Measurements from ENCODE around the gene MAP2K7. TPM values are rescaled to one million over a fixed set of nuclear protein-coding genes. Genes with fewer than 3 reads are reported as not detected.

The MAP2K7 gene
- total and polyA plus RNA-seq, 5 donors = 23.2 to 32.6 (median 28.4) TPM

DNA sequence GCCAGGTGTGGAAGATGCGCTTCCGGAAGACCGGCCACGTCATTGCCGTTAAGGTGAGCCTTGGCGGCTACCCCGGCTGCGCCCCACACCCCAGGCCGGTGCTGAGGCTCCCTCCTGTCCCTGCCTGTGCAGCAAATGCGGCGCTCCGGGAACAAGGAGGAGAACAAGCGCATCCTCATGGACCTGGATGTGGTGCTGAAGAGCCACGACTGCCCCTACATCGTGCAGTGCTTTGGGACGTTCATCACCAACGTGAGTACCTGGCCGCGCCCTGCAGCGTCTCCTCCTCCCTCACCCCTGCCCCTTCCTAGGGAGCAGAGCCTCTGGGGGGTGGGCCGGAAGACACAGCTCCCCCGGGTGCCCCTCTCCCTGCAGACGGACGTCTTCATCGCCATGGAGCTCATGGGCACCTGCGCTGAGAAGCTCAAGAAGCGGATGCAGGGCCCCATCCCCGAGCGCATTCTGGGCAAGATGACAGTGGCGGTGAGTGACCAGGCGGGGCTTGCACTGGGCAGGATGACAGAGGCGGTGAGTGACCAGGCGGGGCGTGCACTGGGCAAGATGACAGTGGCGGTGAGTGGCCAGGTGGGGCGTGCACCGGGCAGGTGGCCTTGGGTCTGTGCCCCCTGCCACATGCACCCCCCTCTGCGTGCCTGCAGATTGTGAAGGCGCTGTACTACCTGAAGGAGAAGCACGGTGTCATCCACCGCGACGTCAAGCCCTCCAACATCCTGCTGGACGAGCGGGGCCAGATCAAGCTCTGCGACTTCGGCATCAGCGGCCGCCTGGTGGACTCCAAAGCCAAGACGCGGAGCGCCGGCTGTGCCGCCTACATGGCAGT lies 6.9 kb downstream of the MAP2K7 start:
- ATAC-seq = no peak
- no peak overlapping the region for H3K27ac ChIP-seq (ENCODE audit: low read length)
- no peaks in the 10 kb centered on the region for H3K4me1 ChIP-seq (ENCODE audit: control insufficient read depth, insufficient read depth, low read length)
- no peak overlapping the region for H3K4me3 ChIP-seq (ENCODE audit: low read length)
- no peaks in the 10 kb centered on the region for H3K9me3 ChIP-seq (ENCODE audit: control insufficient read depth, low read length)
- 93% methylated on average over 54 of the region's 54 CpGs for WGBS
- intact Hi-C loops (cut with DNase I) = no loop called here
- peak; percentile 11 to 65 (median 45) for DNase-seq
- H3K27me3 ChIP-seq (ENCODE audit: control insufficient read depth, insufficient read depth) = no peaks in the 10 kb centered on the region

DNA sequence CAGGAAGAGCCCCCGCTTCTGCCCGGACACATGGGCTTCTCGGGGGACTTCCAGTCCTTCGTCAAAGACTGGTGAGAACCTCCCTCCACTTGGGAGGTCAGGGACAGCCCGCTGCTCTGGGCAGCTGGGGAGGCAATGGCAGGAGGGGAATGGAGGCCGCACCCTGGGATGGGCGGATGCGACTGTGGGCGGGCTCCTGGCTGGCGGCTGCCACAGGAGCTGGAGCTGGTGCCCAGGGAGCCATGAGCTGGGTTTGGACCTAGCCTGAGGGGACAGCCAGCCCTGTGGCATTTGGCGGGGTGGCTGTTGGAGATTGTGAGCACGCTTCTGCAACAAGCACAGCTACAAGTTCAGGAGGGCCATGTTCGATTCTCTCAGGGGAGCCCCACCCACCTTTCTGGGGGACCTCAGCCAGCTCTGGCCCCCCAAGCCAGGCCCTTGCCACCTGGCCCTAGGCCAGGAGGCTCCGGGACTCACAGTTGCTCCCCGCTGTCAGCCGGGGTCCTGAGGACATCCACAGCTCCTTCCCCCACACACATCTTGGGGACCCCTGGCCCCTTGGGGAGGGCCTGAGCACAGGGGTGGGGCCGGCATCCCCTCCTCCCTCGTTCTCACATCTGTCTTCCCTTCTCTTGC lies 7.9 kb downstream of the MAP2K7 start:
- intact Hi-C loops (cut with DNase I) = no loop called here
- no peak overlapping the region for H3K27ac ChIP-seq (ENCODE audit: low read length)
- 90% methylated on average over 18 of the region's 18 CpGs for whole genome bisulfite sequencing
- no peaks in the 10 kb centered on the region for H3K4me1 ChIP-seq (ENCODE audit: control insufficient read depth, insufficient read depth, low read length)
- no peak overlapping the region for H3K4me3 ChIP-seq (ENCODE audit: low read length)
- H3K9me3 ChIP-seq (ENCODE audit: control insufficient read depth, low read length) = no peaks in the 10 kb centered on the region
- DNase-seq (peak; percentile 8 to 55 (median 55)), ATAC-seq (no peak)
- H3K27me3 ChIP-seq (ENCODE audit: control insufficient read depth, insufficient read depth) = no peaks in the 10 kb centered on the region

DNA sequence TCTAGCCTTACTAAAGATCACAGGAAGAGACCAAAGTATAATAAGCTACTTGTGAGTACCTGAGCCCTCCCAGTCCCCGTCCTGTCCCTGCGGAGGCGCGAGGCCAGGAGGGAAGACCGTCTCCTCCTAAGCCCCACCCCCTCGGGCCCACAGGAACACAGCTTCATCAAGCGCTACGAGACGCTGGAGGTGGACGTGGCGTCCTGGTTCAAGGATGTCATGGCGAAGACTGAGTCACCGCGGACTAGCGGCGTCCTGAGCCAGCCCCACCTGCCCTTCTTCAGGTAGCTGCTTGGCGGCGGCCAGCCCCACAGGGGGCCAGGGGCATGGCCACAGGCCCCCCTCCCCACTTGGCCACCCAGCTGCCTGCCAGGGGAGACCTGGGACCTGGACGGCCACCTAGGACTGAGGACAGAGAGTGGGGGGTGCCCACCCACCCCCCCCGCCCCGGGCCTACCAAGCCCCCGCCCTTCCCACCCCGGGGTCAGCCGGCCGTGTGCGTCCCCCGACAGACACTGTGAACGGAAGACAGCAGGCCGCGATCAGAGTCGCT lies 8.5 kb downstream of the MAP2K7 start:
- intact Hi-C loops (cut with DNase I) = no loop called here
- ATAC-seq (no peak), DNase-seq (peak; percentile 13 to 54 (median 48))
- H3K27me3 ChIP-seq (ENCODE audit: control insufficient read depth, insufficient read depth) = no peaks in the 10 kb centered on the region
- H3K9me3 ChIP-seq (ENCODE audit: control insufficient read depth, low read length) = no peaks in the 10 kb centered on the region
- H3K4me3 ChIP-seq (ENCODE audit: low read length) = no peak overlapping the region
- WGBS = 90% methylated on average over 31 of the region's 31 CpGs
- no peak overlapping the region for H3K27ac ChIP-seq (ENCODE audit: low read length)
- no peaks in the 10 kb centered on the region for H3K4me1 ChIP-seq (ENCODE audit: control insufficient read depth, insufficient read depth, low read length)

DNA sequence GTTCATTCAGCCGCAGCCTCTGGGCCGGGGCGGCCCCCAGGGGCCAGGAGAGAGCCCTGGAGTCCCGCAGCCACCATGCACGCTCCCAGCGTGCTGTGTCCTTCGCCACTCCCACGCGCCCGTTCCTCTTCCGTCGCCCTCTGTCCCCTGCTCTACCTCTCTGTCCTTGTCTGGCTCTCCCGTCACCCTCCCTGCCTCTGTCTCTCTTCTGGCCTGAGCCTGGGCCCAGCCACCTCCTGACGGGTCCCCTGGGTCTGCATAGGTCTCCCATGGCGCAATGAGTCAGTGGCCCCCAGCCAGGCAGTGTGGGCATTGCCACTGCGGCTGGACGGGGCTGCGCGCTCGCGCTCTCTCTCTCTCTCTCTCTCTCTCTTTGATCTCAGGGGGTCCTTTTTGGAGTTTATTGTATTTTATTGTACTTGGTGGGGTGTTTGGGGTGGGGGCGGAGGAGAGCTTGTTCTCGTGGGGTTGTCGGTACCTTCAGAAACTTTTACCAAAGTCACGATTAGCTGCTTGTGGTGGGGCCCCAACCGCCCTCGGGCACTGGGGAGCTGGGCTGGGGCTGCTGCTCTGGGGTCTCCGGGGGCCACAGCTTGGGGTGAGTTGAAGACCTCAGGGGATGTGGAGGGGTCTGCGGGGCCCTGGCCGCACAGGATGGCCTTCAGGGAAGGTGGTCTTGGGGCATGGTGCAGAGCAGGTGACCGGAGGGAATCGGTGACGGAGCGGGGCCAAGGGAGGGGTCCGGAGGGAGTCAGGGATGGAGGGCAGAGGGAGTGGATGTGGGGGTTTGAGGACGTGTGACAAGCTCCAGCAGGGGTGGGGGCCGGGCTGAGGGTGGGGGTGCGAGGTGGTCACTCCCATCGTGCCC lies 9.3 kb downstream of the MAP2K7 start:
- ATAC-seq (no peak), DNase-seq (peak in 2 of 3 donors; percentile 15 to 61)
- H3K4me1 ChIP-seq (ENCODE audit: control insufficient read depth, insufficient read depth, low read length) = no peaks in the 10 kb centered on the region
- H3K27ac ChIP-seq (ENCODE audit: low read length) = no peak overlapping the region
- H3K9me3 ChIP-seq (ENCODE audit: control insufficient read depth, low read length) = no peaks in the 10 kb centered on the region
- intact Hi-C loops (cut with DNase I) = no loop called here
- no peak overlapping the region for H3K4me3 ChIP-seq (ENCODE audit: low read length)
- WGBS = 95% methylated on average over 39 of the region's 39 CpGs
- H3K27me3 ChIP-seq (ENCODE audit: control insufficient read depth, insufficient read depth) = no peaks in the 10 kb centered on the region

DNA sequence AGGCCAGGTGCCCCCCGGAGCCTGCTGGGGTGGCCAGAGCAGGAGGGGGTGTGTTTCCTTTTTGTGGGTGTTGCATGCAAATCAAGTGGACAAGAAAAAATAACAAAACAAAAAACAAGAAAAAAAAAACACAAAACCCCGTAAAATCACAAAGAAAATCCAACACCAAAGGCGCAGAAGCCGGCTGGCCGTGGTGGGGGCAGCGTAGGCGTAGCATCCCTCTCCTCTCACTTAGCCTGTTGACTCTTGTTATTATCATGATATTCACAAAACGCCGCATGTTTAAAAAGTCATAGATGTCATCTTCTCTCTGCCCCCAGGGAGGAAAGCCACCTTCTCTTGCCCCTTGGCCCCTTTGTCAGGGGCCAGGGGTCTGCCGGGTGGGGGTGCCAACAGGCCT lies 10.0 kb downstream of the MAP2K7 start:
- H3K27me3 ChIP-seq (ENCODE audit: control insufficient read depth, insufficient read depth) = no peaks in the 10 kb centered on the region
- H3K9me3 ChIP-seq (ENCODE audit: control insufficient read depth, low read length) = no peaks in the 10 kb centered on the region
- ATAC-seq (no peak), DNase-seq (peak in 1 of 3 donors; percentile 54)
- H3K4me3 ChIP-seq (ENCODE audit: low read length) = no peak overlapping the region
- no peak overlapping the region for H3K27ac ChIP-seq (ENCODE audit: low read length)
- 83% methylated on average over 10 of the region's 10 CpGs for WGBS
- H3K4me1 ChIP-seq (ENCODE audit: control insufficient read depth, insufficient read depth, low read length) = no peaks in the 10 kb centered on the region
- intact Hi-C loops (cut with DNase I) = no loop called here

DNA sequence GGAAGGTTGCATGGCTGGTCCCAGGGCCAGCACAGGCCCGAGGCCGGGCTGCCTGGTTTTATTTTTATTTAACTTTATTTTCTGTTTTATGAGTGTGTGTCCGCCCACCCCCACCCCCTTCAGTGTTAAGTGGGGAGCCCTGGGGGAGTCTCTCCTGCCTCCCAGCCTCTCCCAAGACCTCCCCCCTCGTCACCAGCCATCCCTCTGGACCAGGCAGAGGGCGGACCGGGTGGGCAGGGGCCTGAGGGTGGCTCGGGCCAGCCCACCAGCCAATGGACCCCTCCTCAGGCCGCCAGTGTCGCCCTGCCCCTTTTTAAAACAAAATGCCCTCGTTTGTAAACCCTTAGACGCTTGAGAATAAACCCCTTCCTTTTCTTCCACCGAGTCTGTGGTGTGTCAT lies 10.4 kb downstream of the MAP2K7 start:
- ATAC-seq (no peak), DNase-seq (peak in 2 of 3 donors; percentile 14 to 54)
- Histone ChIP-seq H3K4me3 (ENCODE audit: low read length) (no peak overlapping the region), H3K4me1 (ENCODE audit: control insufficient read depth, insufficient read depth, low read length) (no peaks in the 10 kb centered on the region), H3K27me3 (ENCODE audit: control insufficient read depth, insufficient read depth) (no peaks in the 10 kb centered on the region), H3K9me3 (ENCODE audit: control insufficient read depth, low read length) (no peaks in the 10 kb centered on the region), H3K27ac (ENCODE audit: low read length) (no peak overlapping the region)
- WGBS = 60% methylated on average over 12 of the region's 12 CpGs
- intact Hi-C loops (cut with DNase I) = no loop called here

DNA sequence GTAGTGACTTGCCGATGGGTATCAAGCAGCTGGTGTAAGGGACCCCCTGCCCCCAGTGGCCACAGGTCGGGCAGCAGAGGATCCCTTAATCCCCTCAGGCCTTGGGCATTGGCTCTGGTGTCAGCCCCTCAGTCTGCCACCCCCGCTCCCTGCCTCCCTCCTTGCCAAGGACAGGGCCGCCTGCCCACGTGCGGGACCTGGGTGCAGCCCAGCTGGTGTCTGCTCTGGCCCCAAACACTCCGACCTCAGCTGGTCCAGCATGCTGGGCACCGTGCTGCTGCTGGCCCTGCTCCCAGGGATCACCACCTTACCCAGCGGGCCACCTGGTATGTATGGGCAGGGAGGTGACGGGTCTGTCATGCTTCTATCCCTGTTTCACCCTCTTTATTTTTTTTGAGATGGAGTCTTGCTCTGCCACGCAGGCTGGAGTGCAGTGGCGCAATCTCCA lies 10.9 kb downstream of the MAP2K7 start, which contains the start of gene TGFBR3L:
Gene TGFBR3L (plus strand): TSS at position 233 of the 448 bp plus-strand sequence.
- Histone ChIP-seq H3K9me3 (ENCODE audit: control insufficient read depth, low read length) (no peaks in the 10 kb centered on the region), H3K27me3 (ENCODE audit: control insufficient read depth, insufficient read depth) (no peaks in the 10 kb centered on the region), H3K4me1 (ENCODE audit: control insufficient read depth, insufficient read depth, low read length) (no peaks in the 10 kb centered on the region), H3K4me3 (ENCODE audit: low read length) (no peak within 1 kb of the TSS), H3K27ac (ENCODE audit: low read length) (no peak within 1 kb of the TSS)
- WGBS = 64% methylated on average over 12 of the region's 12 CpGs
- intact Hi-C loops (cut with DNase I) = no loop called here
- DNase-seq (peak; percentile 13 to 64 (median 61)), ATAC-seq (no peak)

DNA sequence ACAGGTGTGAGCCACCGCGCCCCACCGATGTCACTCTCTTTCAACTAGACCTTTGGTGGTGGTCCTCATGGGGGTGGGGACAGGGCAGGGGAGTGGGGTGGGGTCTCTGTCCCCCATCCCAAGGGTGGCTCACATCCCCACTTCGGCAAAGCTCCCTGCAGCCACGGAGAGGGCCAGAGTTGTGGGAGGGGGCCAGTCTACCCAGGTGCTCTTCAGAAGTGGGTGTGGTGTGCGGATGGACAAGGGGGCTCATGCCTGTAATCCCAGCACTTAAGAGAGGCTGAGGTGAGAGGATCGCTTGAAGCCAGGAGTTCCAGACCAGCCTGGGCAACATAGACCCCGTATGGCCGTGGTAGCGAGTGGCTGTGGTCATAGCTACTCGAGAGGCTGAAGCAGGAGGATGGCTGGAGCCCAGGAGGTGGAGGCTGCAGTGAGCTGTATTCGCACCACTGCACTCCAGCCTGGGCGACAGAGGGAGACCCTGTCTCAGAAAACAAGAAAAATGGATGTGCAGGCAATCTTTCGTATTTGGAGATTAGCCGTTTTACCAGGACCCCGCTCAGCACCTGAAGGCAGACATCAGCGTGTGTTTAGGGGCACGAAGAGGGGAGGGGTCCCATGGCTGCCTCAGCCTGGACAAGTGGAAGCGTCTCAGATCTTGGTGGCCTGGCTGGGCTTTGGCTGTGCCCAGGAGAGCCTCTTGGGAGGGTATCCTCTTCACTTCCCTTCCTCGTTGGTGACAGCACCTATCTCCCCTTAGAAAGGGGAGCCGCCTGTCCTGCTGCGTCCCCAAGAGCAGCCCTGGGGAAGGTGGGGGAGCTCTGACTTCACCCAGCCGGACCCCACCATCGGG lies 11.8 kb downstream of the MAP2K7 start:
- Histone ChIP-seq H3K4me1 (ENCODE audit: control insufficient read depth, insufficient read depth, low read length) (no peaks in the 10 kb centered on the region), H3K27me3 (ENCODE audit: control insufficient read depth, insufficient read depth) (no peaks in the 10 kb centered on the region), H3K4me3 (ENCODE audit: low read length) (no peak overlapping the region), H3K9me3 (ENCODE audit: control insufficient read depth, low read length) (no peaks in the 10 kb centered on the region), H3K27ac (ENCODE audit: low read length) (no peak overlapping the region)
- WGBS = 48% methylated on average over 24 of the region's 24 CpGs
- peak in 2 of 3 donors; percentile 6 to 35 for DNase-seq
- intact Hi-C loops (cut with DNase I) = no loop called here
- ATAC-seq = no peak

DNA sequence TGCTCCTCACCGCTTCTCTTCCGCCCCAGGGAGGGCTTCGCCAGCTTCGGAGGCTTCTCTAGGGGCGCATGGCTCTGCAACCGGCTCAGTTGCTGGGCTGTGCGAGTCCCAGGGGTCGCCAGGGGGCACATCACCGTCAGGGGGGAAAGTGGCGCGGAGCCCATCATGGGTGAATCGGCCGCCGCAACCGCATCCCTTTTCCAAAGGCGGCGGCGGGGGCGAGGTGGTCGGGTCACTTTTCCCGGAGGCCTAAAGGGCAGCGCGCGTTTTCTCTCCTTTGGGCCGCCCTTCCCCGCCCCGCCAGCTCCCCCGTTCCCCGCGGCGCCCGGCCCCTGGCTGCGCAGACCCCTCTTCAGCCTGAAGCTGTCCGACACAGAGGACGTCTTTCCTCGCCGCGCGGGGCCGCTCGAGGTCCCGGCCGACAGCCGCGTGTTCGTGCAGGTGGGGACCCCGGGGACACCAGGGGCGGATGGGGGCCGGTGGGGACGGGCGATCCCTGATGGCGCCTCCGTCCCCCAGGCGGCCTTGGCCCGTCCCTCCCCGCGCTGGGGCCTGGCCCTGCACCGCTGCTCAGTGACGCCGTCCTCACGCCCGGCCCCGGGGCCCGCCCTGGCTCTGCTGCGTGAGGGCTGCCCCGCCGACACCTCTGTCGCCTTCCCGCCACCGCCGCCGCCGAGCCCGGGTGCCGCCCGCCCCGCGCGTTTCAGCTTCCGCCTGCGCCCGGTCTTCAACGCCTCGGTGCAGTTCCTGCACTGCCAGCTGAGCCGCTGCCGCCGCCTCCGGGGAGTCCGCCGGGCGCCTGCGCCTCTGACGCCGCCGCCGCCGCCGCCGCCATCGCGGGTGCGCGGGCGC lies 12.7 kb downstream of the MAP2K7 start:
- Histone ChIP-seq H3K4me3 (ENCODE audit: low read length) (peak overlapping the region; percentile 19), H3K27ac (ENCODE audit: low read length) (no peak overlapping the region), H3K27me3 (ENCODE audit: control insufficient read depth, insufficient read depth) (no peaks in the 10 kb centered on the region), H3K9me3 (ENCODE audit: control insufficient read depth, low read length) (no peaks in the 10 kb centered on the region), H3K4me1 (ENCODE audit: control insufficient read depth, insufficient read depth, low read length) (no peaks in the 10 kb centered on the region)
- ATAC-seq = no peak
- WGBS = under 1% methylated on average over 104 of the region's 104 CpGs
- intact Hi-C loops (cut with DNase I) = no loop called here
- DNase-seq = peak; percentile 30 to 71 (median 59)

All from right cardiac atrium (tissue), 5 donors.